ENCODE data around the gene ARPC4. TPM values are rescaled to one million over a fixed set of nuclear protein-coding genes. Genes with fewer than 3 reads are reported as not detected.

The ARPC4 gene
- polyA plus RNA-seq, 2 of the 4 experiments (the other 2 are of a cell fraction), result 140 to 298 TPM

DNA sequence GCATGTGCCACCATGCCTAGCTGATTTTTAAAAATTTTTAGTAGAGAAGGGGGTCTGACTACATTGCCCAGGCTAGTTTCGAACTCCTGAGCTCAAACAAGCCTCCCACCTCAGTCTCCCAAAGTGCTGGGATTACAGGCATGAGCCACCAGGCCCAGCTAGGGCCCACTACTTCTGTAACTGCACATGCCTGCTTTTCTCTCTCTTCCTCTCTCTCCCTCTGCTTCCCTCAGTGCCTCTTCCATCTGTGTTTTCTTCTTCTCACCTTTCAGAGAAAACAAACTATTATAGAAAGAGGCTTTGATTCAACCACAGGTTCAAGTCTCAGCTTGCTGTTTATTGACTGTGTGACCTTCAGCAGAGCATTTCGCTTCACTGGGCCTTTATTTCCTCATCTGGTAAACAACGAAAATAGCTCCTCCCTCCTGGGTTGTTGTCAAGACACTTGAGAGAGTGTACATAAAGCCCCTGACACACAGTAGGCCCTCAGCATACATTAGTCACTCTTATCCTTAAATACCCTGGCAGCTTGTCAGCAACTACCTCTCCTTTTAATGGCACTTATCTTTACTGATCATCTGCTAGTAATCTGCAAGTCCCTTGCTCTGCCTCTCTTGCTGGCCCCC lies 10.8 kb upstream of the ARPC4 start:
- TF ChIP-seq EHF (CRISPR knock-in tag; IDR thresholded peaks at IDR 0.05) (no peak), HOXB13 (CRISPR knock-in tag; IDR thresholded peaks at IDR 0.05; ENCODE audit: low read depth) (no peak), ZSCAN20 (CRISPR knock-in tag; IDR thresholded peaks at IDR 0.05) (no peak), POLR2A (IDR thresholded peaks at IDR 0.05; ENCODE audit: low read length) (no peak), HMGXB4 (CRISPR knock-in tag; IDR thresholded peaks at IDR 0.05; ENCODE audit: borderline replicate concordance) (no peak), ZFP36 (IDR thresholded peaks at IDR 0.05; ENCODE audit: borderline replicate concordance, partially characterized antibody) (no peak), RNF2 (IDR thresholded peaks at IDR 0.05; ENCODE audit: borderline replicate concordance, low read depth) (no peak), NPAS2 (CRISPR knock-in tag; IDR thresholded peaks at IDR 0.05; ENCODE audit: borderline replicate concordance) (no peak), POLR2AphosphoS2 (conservative IDR thresholded peaks at IDR 0.05; ENCODE audit: low read length) (no peak), TP53 (CRISPR knock-in tag; IDR thresholded peaks at IDR 0.05) (no peak), CTCF (IDR thresholded peaks at IDR 0.05) (no peak), RARB (CRISPR knock-in tag; IDR thresholded peaks at IDR 0.05) (no peak), ESRRA (IDR thresholded peaks at IDR 0.05; ENCODE audit: borderline replicate concordance, low read length) (no peak), HOXA7 (CRISPR knock-in tag; IDR thresholded peaks at IDR 0.05) (no peak), NR3C1 (IDR thresholded peaks at IDR 0.05) (no peak)
- TF ChIP-seq, protein P1, sequence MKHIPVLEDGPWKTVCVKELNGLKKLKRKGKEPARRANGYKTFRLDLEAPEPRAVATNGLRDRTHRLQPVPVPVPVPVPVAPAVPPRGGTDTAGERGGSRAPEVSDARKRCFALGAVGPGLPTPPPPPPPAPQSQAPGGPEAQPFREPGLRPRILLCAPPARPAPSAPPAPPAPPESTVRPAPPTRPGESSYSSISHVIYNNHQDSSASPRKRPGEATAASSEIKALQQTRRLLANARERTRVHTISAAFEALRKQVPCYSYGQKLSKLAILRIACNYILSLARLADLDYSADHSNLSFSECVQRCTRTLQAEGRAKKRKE (CRISPR knock-in tag; IDR thresholded peaks at IDR 0.05; ENCODE audit: low read depth), result no peak
- TF ChIP-seq, protein P2, sequence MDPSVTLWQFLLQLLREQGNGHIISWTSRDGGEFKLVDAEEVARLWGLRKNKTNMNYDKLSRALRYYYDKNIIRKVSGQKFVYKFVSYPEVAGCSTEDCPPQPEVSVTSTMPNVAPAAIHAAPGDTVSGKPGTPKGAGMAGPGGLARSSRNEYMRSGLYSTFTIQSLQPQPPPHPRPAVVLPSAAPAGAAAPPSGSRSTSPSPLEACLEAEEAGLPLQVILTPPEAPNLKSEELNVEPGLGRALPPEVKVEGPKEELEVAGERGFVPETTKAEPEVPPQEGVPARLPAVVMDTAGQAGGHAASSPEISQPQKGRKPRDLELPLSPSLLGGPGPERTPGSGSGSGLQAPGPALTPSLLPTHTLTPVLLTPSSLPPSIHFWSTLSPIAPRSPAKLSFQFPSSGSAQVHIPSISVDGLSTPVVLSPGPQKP (IDR thresholded peaks at IDR 0.05; ENCODE audit: low read depth, low read length), result no peak
- TF ChIP-seq, protein P3, sequence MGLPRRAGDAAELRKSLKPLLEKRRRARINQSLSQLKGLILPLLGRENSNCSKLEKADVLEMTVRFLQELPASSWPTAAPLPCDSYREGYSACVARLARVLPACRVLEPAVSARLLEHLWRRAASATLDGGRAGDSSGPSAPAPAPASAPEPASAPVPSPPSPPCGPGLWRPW (IDR thresholded peaks at IDR 0.05), result no peak
- ChIA-PET CTCF (interaction anchor here (0.6 to 1.9 kb wide), 11 partner anchors 9 to 386 kb away, joined by 3 to 9 read pairs (median 3); partner anchors contain the start of genes ARPC4 and TADA3), POLR2A (interaction anchor here (0.6 kb wide), 1 partner anchor 11 kb away, joined by 3 read pairs; the partner anchor contains the start of gene ARPC4)
- Histone ChIP-seq H3K4me3 (no peak overlapping the region), H3K4me2 (no peak overlapping the region), H3K27ac (no peak overlapping the region), H3K4me1 (no peaks in the 10 kb centered on the region), H3K9me3 (no peaks in the 10 kb centered on the region)
- DNase-seq (ENCODE audit: low read depth in 1 of 2, low spot score in 1 of 2), result no peak
- WGBS (ENCODE audit: missing lambda C conversion rate), result 81% methylated on average over 3 of the region's 3 CpGs
- ATAC-seq, result no peak
- FAIRE-seq, result no peak

GRCh38 chr3:9782770-9783169 lies 10.1 kb upstream of the ARPC4 start:
- Histone ChIP-seq H3K27ac (no peak overlapping the region), H3K9me3 (no peaks in the 10 kb centered on the region), H3K4me2 (no peak overlapping the region), H3K4me3 (no peak overlapping the region), H3K4me1 (no peaks in the 10 kb centered on the region)
- ChIA-PET POLR2A (interaction anchor here (0.6 kb wide), 1 partner anchor 10 kb away, joined by 3 read pairs; the partner anchor contains the start of gene ARPC4), CTCF (interaction anchor here (0.6 to 1.9 kb wide), 10 partner anchors 8 to 219 kb away, joined by 3 to 9 read pairs (median 4); partner anchors contain the start of genes ARPC4 and TADA3)
- DNase-seq (ENCODE audit: low read depth in 1 of 2, low spot score in 1 of 2) (peak; percentile 31 to 45), FAIRE-seq (no peak), ATAC-seq (peak in 1 of 2 experiments; percentile 70; a peak in 3 of 6 replicates)
- TF ChIP-seq RAD21 (conservative IDR thresholded peaks at IDR 0.05 in 1 of 2, IDR thresholded peaks at IDR 0.05 in 1 of 2) (peak in 1 of 2 experiments; percentile 59; a peak in 3 of 5 replicates), CTCF (IDR thresholded peaks at IDR 0.05) (peak; percentile 33), CBX2 (IDR thresholded peaks at IDR 0.05; ENCODE audit: borderline replicate concordance, low read depth) (no peak)
- WGBS (ENCODE audit: missing lambda C conversion rate), result 37% methylated on average over 3 of the region's 3 CpGs

All from A549 (cell line).